IPS-18c (cell line): ENCODE results near the gene MAST1.
"Not testable (repeated sequence)": the region's sequence is repeated elsewhere in the genome, so short reads cannot be mapped to it uniquely, and the experiment has no call there.

Experiments
- H3K4me3 ChIP-seq: 2 replicates; pipeline ENCODE4 v1.7.0; 2013; ENCODE audit warnings: low read depth, mild to moderate bottlenecking, low read length, moderate library complexity; ENCODE audit not compliant: insufficient read depth
- H3K9me3 ChIP-seq: one replicate; pipeline ENCODE4 v1.6.1; 2013; ENCODE audit warnings: mild to moderate bottlenecking, low read length, moderate library complexity; ENCODE audit not compliant: control insufficient read depth, insufficient read depth

The MAST1 gene

DNA sequence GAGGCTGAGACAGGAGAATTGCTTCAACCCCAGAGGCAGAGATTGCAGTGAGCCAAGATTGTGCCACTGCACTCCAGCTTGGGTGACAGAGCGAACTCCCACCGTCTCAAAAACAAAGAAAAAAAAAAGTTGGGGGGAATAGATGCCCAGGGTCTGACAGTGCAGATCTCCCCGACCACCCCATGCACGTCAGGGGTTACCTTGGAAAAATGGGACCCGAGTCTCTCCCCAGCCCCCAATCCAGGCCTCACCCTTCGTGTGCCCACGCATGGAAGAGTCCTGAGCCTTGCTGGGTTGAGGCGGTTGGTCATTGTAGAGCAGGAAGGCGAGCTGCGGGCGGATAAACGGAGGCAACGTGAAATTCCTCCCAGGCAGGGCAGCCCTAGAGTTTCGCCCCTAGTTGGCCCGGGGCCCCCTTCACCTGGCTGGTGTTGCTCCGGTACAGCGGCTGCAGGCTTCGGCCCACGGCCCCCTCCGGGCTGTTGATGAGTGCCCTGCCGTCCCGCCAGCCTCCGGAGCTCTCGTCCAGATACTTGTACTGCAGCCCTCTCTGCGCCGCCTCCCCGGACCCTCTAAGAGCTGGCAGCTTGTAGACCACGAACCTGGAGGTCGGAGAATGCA is 42.3 kb downstream of the MAST1 start:
- H3K4me3 ChIP-seq, result peak overlapping the region; percentile 94
- peaks cover 4% of the 10 kb centered on the region for H3K9me3 ChIP-seq

DNA sequence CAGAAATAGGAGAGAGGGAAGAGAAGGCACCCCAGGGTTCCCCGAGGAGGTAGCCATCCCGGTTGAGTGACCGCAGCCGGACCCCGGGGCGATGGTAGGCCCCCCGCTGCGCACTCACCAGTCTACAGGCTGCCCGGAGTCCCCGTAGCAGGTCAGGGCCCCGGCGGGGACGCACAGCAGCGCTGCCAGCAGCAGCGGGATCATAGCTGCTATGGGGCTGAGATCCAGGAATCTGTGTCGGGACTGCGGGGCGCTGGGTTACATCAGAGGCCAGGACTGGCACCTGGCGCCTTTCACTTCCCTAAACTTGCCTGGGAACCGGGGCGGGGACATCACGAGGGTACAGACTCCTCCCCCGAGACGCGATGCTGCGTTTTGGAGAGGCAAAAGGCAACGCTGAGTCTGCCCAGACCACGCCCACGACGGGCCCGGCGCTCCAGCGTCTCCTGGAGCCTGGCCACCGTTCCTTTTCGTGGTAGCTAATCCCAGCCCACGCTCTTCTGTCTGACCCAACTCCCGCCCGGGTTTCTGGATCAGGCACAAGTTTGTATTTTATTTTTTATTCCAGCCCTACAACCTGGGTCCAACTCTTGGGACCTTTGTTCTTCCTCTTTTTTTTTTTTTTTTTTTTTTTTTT is 43.0 kb downstream of the MAST1 start, which contains the start of gene DNASE2:
Gene DNASE2, minus strand, starts transcription at position 278 of the 637 bp plus-strand sequence. Its CDS starts 74 bp downstream, at position 204.
- Histone ChIP-seq H3K4me3 (peak within 1 kb of the TSS; percentile 94), H3K9me3 (peaks cover 4% of the 10 kb centered on the region)

DNA sequence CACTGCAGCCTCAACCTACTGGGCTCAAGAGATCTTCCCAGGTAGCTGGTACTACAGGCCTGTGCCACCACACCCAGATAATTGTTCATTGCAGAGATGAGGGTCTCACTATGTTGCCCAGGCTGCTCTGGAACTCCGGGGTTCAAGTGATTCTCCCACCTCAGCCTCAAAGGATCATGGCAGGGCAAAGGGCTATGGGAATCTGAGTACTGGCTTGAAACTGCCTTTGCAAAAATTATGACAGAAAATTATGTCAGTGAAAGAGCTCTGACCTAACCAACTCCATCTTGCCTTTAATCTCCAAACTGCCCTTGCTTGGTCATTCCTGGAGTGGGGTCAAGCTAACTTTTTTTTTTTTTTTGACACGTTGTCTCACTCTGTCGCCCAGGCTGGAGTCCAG is 44.3 kb downstream of the MAST1 start:
- H3K4me3 ChIP-seq, result no peak overlapping the region
- peaks cover 4% of the 10 kb centered on the region for H3K9me3 ChIP-seq

DNA sequence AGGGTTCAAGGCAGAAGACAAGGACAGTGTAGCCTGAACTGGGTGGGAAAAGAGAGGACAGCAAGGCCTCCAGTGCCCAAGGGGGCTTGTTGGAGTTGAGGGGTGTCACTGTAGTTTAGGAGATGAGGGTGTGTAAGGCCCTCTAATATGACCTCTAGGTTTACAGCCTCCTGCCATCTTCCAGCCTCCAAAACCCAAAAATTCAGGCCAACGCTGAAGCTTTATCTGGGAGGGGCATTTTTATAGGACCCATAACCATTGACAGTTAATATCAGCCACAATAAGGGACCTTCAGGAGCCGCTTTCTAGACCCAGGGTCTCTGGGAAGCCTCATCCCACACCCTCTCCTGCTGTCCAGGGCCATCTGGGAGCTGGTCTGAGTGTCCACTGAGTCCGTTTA is 45.9 kb downstream of the MAST1 start:
- Histone ChIP-seq H3K9me3 (peaks cover 4% of the 10 kb centered on the region), H3K4me3 (peak overlapping the region; percentile 74; the same call in 1 of the 2 replicates)

DNA sequence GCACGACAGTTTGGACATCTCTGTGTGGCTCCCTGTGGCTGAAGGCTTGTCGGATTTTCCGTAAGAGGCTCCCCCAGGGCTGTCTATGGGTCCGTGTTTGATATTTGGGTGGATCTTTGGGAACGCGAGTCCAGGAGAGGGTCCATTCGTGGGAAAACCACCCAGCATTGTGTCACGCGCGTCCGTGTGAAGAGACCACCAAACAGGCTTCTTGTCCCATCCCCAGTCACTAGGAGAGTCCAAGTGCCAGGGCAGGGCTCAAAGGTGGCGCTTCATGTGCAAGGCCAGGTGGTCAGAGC is 46.3 kb downstream of the MAST1 start:
- Histone ChIP-seq H3K9me3 (peaks cover 4% of the 10 kb centered on the region), H3K4me3 (peak overlapping the region; percentile 74)

DNA sequence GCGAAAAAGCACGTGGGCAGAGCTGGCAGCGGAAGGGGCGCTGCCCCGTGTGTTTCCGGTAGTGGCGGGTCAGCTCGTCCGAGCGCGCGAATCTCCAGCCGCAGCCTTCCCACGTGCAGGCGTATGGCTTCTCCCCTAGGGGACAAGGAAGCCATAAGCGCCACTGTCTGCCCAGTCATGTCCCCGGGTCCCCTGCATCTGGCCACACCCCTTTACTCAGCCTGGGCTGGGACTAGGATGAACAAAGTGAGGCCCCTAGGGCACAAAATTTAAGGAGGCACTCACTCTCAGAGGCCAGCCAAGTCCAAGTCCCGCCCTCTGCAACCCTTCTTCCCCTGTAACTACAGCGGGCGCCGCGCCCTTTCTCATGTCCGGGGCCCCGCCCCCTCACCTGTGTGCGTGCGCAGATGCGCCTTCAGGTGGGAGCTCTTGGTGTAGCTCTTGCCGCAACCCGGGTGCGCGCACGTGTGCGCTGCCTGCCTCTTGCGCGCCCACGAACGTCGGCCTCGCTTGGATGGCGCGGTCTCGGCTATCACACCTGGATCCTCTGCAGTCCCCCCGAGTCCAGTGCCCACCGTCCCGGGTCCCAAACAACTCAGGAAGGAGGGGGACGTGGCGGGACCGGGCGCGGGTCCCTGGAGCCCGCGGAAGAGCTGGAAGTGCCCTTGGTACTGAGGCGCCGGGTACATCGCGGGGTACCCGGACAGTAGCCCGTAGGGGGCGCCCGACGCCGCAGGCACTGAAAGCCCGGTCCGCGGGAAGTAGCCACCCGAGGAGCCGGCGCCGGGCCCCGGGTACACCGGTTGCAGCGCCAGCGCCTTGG is 46.8 kb downstream of the MAST1 start:
- H3K4me3 ChIP-seq, result peak overlapping the region; percentile 74

DNA sequence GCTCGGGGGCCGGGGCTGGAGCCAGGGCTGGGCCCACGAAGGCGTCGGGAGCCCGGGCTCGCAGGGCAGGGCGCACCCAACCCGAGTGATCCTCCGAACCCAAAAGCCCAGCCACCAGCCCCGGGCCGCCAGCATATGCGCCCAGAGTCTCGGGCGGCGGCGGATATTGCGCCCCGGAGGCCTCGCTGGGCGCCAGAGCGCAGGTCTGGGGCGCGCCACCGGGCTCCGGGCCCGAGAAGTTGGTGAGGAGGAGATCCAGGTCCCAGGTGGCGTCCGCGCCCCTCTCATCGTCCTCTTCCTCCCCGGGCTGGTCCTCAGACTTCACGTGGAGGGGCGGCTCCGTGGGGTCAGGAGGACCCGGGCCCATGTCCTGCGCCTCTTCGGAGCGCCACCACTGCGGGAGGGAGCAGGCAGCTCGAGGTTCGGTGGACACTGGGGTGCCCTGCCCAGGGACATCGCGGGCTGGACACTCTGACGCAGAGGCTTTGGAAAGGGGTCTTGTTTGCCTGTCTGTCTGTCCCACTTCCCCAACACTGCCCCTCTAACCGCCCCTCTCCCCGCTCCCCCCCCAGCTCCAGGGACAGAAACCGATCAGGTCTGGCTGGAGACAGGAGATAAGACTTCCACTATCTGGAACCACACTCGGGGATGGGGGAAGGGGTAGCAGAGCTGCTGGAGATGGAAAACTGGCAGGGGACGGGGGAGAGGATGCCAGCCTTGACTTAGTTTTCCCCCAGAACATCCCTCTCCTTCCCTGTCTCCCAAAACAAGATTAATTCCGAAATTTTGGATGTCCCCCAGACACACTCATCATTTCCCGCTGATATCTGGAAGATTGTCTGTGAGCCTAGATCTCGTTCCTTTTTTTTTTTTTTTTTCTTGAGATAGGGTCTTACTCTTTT is 47.7 kb downstream of the MAST1 start:
- Histone ChIP-seq H3K9me3 (peaks cover 4% of the 10 kb centered on the region), H3K4me3 (peak overlapping the region; percentile 74)

More for the DNA sequence above, 46.8 kb downstream of the MAST1 start:
- H3K9me3 ChIP-seq, result peaks cover 4% of the 10 kb centered on the region

DNA sequence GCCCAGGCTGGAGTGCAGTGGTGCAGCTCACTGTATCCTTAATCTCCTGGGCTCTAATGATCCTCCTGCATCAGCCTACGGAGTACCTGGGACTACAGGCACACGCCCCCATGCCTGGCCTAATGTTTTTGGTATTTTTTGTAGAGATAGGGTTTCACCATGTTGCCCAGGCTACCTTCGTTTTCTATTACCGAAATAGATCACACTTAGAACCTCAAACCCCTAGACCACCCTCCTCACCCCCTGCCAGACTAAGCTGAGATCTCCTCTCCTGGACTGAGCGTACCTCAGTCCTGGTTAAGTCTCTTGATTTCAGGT is 48.3 kb downstream of the MAST1 start:
- H3K9me3 ChIP-seq, result peaks cover 4% of the 10 kb centered on the region
- H3K4me3 ChIP-seq, result no peak overlapping the region

DNA sequence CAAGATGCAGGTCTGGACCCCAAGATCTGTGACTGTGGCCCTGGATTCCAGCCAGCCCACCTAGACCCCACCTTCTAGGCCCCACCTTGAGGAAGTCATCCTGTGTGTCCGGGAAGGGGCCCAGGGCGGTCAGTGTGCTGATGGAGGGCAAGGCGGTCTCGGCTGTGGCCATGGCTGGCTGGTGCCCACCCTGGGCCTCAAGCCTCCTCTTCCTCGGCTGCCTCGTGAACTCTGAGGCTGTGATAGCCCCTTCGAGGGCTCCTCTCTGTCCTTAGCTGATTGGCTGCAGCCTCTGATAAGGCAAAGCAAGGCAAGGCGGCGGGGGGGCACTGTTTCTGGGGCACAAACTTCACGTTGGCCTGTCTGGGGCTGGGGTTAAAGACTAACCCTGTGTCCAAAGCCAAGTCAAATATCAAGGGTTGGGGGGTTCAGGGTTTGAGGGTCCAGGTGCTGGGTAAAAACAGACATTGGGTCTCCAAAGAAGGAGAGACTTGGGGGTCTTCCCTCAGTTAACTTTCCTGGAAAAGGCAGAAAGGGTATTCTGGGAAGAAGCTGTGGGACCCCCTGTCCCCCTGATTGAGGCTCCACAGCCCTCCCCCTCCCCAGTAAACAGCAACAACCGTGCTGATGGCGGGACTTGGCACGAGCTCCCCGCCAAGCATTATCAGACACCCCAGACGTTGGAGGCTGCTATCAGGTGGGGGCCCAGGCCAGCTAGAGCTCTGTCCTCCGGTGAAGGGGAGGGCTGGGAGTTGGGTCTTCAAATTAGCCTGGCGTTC is 48.8 kb downstream of the MAST1 start, which contains the start of gene KLF1:
Gene KLF1, minus strand, starts transcription at position 233 of the 779 bp plus-strand sequence. Its CDS starts 61 bp downstream, at position 172.
- peaks cover 4% of the 10 kb centered on the region for H3K9me3 ChIP-seq
- peak within 1 kb of the TSS; percentile 74 for H3K4me3 ChIP-seq

DNA sequence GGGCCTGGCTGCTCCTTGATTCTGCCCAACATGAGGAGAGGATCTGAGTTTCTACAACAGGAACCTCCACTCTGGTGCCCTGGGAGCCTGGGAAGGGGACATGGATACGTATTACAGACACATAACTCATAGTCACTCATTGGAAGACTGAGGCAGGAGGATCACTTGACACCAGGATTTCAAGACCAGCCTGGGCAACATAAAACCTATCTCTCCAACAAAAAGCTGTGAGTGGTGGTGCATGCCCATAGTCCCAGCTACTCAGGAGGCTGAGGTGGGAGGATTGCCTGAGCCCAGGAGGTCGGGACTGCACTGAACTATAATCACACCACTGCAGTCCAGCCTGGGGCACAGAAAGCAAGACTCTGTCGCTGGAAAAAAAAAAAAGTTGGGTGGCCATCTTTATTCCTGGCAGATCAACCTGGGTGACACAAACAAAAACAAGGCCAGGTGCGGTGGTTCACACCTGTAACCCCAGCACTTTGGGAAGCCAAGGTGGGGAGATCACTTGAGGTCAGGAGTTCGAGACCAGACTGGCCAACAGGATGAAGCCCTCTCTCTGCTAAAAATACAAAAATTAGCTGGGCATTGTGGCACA is 49.8 kb downstream of the MAST1 start:
- H3K4me3 ChIP-seq, result no peak overlapping the region
- peaks cover 4% of the 10 kb centered on the region for H3K9me3 ChIP-seq

DNA sequence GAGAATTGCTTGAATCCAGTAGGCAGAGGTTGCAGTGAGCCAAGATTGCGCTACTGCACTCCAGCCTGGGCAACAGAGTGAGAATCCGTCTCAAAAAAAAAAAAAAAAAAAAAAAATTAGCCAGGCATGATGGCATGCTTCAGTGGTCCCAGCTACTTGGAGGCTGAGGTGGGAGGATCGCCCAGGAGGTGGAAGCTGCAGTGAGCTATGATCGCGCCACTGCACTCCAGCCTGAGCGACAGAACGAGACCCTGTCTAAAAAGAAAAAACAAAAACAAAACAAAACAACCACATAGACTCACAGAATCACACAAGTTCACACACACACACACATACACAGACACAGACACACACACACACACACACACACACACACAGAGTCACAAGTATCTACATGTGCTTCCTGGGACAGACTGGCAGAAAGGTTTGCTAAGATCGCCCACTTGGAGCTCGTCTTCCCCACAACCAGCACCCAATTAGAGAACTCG is 52.0 kb downstream of the MAST1 start:
- H3K4me3 ChIP-seq, result peak overlapping the region; percentile 31; the same call in 1 of the 2 replicates

DNA sequence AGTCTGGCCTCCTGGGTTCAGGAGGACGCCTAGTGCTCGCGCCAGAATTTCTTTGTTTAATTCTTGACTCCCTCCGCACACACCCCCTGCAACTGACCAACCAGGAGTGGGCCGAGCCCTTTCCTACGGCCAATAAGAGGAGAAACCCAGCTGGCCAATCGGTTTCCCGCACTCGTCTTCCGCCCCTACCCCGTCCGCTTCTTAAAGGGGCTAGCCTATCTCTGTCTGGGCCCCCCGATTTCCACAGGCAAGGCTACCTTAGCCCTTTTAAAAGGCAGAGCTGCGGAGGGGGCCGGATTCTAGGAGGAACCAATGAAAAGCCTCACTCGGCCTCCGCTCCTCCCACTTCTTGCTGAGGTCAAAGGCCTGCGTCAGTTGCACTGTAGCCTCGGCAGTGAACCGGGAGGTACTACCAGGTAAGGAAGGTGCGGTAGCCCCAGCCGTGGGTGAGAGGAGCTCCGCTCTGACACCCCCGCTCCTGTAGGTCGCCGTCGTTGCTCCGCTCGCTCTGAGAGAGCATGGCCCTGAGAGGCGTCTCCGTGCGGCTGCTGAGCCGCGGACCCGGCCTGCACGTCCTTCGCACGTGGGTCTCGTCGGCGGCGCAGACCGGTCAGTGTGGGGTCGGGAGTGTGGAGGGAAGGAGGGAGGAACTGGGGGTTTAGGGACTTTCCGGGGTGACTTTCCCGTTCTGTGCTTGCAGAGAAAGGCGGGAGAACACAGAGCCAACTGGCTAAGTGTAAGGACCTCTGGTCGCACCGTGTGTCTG is 52.7 kb downstream of the MAST1 start, which contains the start of gene GCDH:
Gene GCDH, plus strand, starts transcription at position 374 of the 766 bp plus-strand sequence. Its CDS starts 145 bp downstream, at position 519.
- H3K9me3 ChIP-seq, result no peaks in the 10 kb centered on the region
- H3K4me3 ChIP-seq, result peak within 1 kb of the TSS; percentile 99

More for the DNA sequence above, 52.0 kb downstream of the MAST1 start:
- not testable (repeated sequence) for H3K9me3 ChIP-seq

DNA sequence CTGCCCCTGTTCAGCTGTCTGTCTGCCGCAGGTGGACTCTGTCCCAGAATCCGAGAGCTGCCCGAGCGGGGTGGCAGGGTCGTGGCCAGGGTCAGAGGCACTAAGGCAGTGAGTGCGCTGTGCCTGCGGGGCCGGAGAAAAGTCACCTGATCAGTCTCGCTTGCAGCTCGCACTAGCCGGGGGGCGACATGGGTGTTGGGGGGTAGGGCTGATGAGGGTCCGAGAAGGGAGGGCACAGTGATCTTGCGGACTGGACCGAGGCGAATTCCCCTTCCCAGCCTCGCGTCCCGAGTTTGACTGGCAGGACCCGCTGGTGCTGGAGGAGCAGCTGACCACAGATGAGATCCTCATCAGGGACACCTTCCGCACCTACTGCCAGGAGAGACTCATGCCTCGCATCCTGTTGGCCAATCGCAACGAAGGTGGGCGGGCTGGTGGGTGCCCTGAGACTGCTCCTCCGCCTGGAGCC is 53.3 kb downstream of the MAST1 start:
- H3K9me3 ChIP-seq, result no peaks in the 10 kb centered on the region
- H3K4me3 ChIP-seq, result peak overlapping the region; percentile 99

DNA sequence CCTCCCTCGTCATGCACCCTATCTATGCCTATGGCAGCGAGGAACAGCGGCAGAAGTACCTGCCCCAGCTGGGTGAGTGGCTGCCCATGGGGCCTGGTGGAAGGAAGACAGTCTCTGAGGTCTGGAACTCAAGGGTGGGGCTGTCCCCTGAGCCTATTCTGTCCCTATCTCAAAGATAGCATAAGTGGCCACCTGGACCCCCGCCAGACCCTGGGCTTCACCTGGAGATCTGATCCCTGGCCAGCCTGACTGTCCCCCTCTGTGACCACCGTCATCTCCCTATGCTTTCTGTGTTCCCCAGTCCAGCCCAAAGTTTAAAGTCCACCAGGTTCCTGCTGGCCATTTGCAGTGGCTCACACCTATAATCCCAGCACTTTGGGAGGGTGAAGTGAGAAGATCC is 55.3 kb downstream of the MAST1 start:
- no peak overlapping the region for H3K4me3 ChIP-seq
- no peaks in the 10 kb centered on the region for H3K9me3 ChIP-seq

DNA sequence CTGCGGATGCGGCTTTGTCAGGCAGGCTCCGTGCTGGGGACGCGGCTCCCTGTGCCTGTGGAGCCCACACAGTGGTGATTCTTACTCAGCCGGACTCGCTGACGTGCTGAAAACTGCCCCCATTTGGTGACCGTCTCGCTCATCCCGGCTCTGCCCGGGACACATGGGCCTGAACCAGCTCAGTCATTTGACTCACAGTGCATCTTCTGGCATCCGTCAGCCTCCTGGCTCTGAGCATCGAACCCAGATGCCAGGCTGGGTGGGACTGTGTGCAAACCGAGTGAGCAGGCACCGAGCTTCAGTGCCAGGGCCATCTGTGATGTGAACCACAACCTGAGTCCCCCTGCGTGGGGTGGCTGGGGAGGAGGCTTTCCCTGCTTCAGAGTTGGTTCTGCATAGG is 58.1 kb downstream of the MAST1 start:
- H3K4me3 ChIP-seq, result no peak overlapping the region
- no peaks in the 10 kb centered on the region for H3K9me3 ChIP-seq
